Panc1 (cell line): ENCODE data around the gene RPS19BP1.

ENCODE experiments used
- POLR2AphosphoS5 ChIP-seq: IDR thresholded peaks from 2 replicates; pipeline ENCODE4 v1.6.1; 2012; ENCODE audit warnings: mild to moderate bottlenecking, low read depth, low read length, moderate library complexity
- SIN3A ChIP-seq: IDR thresholded peaks from 2 replicates; pipeline ENCODE4 v1.6.1; 2012; ENCODE audit warnings: low read depth, mild to moderate bottlenecking, low read length, moderate library complexity, borderline replicate concordance; ENCODE audit not compliant: insufficient read depth
- TF ChIP-seq, protein P1 (sequence below): fragments of 450-650 bp; IDR thresholded peaks from 2 replicates; pipeline ENCODE4 v1.5.1; 2017; ENCODE audit warnings: mild to moderate bottlenecking
- TF ChIP-seq, protein P2 (sequence below), 2 experiments: IDR thresholded peaks; 2 replicates each; pipeline ENCODE4 v1.6.1; 2011 to 2012; ENCODE audit warnings: low read depth in 2 of 2, control low read depth in 1 of 2, low read length in 1 of 2, mild to moderate bottlenecking in 1 of 2, moderate library complexity in 1 of 2; ENCODE audit not compliant: insufficient read depth in 1 of 2

DNA sequence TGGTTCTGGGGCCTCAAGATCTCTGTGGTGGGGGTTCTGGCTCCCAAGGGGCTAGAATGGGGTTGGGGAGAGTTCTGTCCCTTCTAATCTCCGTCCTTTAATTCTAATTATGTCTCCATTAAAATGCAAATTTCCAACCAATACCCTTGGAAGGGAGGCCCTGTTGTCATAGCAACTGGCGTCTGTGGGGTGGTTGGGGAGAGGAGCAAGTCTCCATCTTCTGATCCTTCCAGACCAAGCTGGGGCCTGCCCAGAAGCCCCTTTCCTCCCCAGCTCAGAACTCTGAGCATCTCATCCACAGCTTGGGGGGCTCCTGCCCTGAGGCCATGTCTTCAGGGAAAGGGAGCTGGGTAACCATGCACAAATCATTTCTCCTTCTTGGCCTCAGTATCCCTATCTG, 5.4 kb upstream of the RPS19BP1 start:
- TF ChIP-seq, protein P1, sequence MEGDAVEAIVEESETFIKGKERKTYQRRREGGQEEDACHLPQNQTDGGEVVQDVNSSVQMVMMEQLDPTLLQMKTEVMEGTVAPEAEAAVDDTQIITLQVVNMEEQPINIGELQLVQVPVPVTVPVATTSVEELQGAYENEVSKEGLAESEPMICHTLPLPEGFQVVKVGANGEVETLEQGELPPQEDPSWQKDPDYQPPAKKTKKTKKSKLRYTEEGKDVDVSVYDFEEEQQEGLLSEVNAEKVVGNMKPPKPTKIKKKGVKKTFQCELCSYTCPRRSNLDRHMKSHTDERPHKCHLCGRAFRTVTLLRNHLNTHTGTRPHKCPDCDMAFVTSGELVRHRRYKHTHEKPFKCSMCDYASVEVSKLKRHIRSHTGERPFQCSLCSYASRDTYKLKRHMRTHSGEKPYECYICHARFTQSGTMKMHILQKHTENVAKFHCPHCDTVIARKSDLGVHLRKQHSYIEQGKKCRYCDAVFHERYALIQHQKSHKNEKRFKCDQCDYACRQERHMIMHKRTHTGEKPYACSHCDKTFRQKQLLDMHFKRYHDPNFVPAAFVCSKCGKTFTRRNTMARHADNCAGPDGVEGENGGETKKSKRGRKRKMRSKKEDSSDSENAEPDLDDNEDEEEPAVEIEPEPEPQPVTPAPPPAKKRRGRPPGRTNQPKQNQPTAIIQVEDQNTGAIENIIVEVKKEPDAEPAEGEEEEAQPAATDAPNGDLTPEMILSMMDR, result no peak
- TF ChIP-seq, protein P2, sequence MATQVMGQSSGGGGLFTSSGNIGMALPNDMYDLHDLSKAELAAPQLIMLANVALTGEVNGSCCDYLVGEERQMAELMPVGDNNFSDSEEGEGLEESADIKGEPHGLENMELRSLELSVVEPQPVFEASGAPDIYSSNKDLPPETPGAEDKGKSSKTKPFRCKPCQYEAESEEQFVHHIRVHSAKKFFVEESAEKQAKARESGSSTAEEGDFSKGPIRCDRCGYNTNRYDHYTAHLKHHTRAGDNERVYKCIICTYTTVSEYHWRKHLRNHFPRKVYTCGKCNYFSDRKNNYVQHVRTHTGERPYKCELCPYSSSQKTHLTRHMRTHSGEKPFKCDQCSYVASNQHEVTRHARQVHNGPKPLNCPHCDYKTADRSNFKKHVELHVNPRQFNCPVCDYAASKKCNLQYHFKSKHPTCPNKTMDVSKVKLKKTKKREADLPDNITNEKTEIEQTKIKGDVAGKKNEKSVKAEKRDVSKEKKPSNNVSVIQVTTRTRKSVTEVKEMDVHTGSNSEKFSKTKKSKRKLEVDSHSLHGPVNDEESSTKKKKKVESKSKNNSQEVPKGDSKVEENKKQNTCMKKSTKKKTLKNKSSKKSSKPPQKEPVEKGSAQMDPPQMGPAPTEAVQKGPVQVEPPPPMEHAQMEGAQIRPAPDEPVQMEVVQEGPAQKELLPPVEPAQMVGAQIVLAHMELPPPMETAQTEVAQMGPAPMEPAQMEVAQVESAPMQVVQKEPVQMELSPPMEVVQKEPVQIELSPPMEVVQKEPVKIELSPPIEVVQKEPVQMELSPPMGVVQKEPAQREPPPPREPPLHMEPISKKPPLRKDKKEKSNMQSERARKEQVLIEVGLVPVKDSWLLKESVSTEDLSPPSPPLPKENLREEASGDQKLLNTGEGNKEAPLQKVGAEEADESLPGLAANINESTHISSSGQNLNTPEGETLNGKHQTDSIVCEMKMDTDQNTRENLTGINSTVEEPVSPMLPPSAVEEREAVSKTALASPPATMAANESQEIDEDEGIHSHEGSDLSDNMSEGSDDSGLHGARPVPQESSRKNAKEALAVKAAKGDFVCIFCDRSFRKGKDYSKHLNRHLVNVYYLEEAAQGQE (IDR thresholded peaks at IDR 0.05; ENCODE audit: insufficient read depth in 1 of 2, low read depth in 2 of 2, low read length in 1 of 2), result no peak
- TF ChIP-seq POLR2AphosphoS5 (no peak), SIN3A (no peak)
